ENCODE results near the gene HOXA11.

Gene HOXA11

DNA sequence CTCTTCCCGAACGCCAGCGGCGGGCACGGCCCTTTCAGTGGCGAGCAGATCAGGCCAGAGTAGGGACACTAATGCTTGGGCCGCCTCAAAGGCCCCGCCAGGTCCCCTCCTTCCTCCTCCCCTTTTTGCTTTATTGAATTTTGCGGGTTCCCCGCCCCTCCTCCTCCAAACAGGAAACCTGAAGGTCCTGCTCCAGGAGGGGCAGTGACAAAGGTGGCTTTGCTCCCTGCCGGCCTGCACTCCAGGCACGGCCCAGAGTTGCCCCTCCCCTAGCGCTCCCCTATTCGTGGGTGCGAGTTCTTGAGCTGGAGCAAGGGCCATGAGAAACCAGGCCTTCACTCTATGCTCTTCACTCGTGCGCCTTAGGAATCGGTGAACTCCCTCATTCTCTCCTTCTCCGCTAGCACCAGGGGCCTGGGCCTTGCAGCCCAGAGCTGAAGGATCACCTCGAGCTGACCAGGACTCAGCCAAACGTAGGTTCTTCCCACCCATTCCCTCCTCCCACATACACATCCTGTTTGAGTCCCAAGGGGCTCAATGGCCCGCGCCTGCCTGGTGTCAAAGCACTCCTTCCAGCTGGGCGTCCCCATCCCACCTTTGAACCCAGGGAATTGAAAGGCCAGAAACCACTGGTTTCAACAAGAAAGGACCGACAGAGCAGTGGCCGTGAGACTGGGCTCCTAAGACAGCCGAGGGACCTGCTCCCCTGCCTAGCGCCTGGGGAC is 36.8 kb downstream of the HOXA11 start:
- peak overlapping the region; percentile 77 for H3K4me3 ChIP-seq (ENCODE audit: low read length)
- TF ChIP-seq EZH2phosphoT487 (IDR thresholded peaks at IDR 0.05; ENCODE audit: borderline replicate concordance, low read length), result 0 out of 2 replicates have a peak, but pooled peaks have one; percentile 46
- TF ChIP-seq, protein P1, sequence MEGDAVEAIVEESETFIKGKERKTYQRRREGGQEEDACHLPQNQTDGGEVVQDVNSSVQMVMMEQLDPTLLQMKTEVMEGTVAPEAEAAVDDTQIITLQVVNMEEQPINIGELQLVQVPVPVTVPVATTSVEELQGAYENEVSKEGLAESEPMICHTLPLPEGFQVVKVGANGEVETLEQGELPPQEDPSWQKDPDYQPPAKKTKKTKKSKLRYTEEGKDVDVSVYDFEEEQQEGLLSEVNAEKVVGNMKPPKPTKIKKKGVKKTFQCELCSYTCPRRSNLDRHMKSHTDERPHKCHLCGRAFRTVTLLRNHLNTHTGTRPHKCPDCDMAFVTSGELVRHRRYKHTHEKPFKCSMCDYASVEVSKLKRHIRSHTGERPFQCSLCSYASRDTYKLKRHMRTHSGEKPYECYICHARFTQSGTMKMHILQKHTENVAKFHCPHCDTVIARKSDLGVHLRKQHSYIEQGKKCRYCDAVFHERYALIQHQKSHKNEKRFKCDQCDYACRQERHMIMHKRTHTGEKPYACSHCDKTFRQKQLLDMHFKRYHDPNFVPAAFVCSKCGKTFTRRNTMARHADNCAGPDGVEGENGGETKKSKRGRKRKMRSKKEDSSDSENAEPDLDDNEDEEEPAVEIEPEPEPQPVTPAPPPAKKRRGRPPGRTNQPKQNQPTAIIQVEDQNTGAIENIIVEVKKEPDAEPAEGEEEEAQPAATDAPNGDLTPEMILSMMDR (IDR thresholded peaks at IDR 0.05; ENCODE audit: low read depth, low read length, poor library complexity, severe bottlenecking), result no peak
- H3K79me2 ChIP-seq (ENCODE audit: control insufficient read depth, low read length), result no peaks in the 10 kb centered on the region
- peaks cover 52% of the 10 kb centered on the region for H3K4me1 ChIP-seq (ENCODE audit: control insufficient read depth, low read length)
- peaks cover 54% of the 10 kb centered on the region for H3K27me3 ChIP-seq (ENCODE audit: control insufficient read depth, low read length)
- no peaks in the 10 kb centered on the region for H3F3A ChIP-seq (ENCODE audit: control insufficient read depth, insufficient read depth)
- H4K20me1 ChIP-seq (ENCODE audit: control insufficient read depth, insufficient read depth, low read depth, low read length), result no peaks in the 10 kb centered on the region
- H3K9me3 ChIP-seq (ENCODE audit: control insufficient read depth, insufficient read depth, low read length), result no peaks in the 10 kb centered on the region
- no peaks in the 10 kb centered on the region for H3K36me3 ChIP-seq (ENCODE audit: control insufficient read depth, low read length)
- no peak overlapping the region for H3K27ac ChIP-seq (ENCODE audit: low read depth, low read length)
- peak overlapping the region; percentile 94 for H3K4me2 ChIP-seq (ENCODE audit: low read length)
- no peaks in the 10 kb centered on the region for H3K9me2 ChIP-seq (replicated peaks; ENCODE audit: control insufficient read depth, low read length)

DNA sequence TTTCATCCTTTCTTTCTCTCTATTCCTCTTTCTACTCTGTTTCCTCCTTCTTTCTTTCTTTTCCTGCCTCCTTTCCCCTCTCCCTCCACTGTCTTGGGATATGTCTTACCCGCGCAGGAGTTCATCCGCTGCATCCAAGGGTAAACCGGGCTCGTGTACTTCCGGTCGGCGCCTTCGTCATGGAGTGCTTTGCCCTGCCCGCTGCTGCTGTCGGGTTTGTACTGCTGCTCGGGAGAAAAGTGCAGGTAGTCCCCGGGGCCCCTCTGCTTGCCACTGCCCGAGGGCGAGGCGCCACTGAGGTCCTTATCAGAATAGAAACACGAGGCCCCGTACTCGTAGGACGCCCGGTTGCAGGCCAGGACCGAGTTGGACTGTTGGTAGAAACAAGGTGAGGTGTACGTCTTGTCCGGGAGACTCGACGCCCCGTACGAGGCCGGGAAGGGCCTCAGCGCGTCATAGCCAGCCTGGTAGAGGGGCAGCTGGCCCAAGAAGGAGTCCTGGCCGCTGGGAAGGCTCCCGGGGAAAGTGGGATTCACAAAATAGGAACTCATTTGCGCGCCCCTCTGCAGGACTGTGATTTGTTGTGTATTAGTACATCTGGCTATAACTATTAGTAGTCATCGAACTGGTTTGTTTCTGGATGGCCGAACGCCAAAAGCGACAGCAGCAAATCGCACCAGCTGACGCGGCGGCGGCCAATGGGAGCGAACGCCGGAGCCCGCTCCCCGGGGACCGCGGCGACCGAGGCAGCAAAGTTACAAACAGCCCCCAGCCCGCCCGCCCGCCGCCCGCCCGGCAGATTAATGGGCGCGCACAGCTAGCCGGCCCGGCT is 37.6 kb downstream of the HOXA11 start, which contains the start of gene HOXA6:
HOXA6 (minus strand) TSS at position 576 of the 832 bp plus-strand sequence; CDS start at position 551, 25 bp downstream.
- H3K4me2 ChIP-seq (ENCODE audit: low read length), result peak within 1 kb of the TSS; percentile 94
- H3K27me3 ChIP-seq (ENCODE audit: control insufficient read depth, low read length), result peaks cover 50% of the 10 kb centered on the region
- H3K27ac ChIP-seq (ENCODE audit: low read depth, low read length), result no peak within 1 kb of the TSS
- no peaks in the 10 kb centered on the region for H3K36me3 ChIP-seq (ENCODE audit: control insufficient read depth, low read length)
- no peaks in the 10 kb centered on the region for H4K20me1 ChIP-seq (ENCODE audit: control insufficient read depth, insufficient read depth, low read depth, low read length)
- TF ChIP-seq, protein P1 (IDR thresholded peaks at IDR 0.05; ENCODE audit: low read depth, low read length, poor library complexity, severe bottlenecking), result no peak
- 0 out of 2 replicates have a peak, but pooled peaks have one; percentile 46 for TF ChIP-seq EZH2phosphoT487 (IDR thresholded peaks at IDR 0.05; ENCODE audit: borderline replicate concordance, low read length)
- H3K9me2 ChIP-seq (replicated peaks; ENCODE audit: control insufficient read depth, low read length), result no peaks in the 10 kb centered on the region
- H3K79me2 ChIP-seq (ENCODE audit: control insufficient read depth, low read length), result no peaks in the 10 kb centered on the region
- H3K4me3 ChIP-seq (ENCODE audit: low read length), result peak within 1 kb of the TSS; percentile 77
- no peaks in the 10 kb centered on the region for H3F3A ChIP-seq (ENCODE audit: control insufficient read depth, insufficient read depth)
- peaks cover 51% of the 10 kb centered on the region for H3K4me1 ChIP-seq (ENCODE audit: control insufficient read depth, low read length)
- H3K9me3 ChIP-seq (ENCODE audit: control insufficient read depth, insufficient read depth, low read length), result no peaks in the 10 kb centered on the region

GRCh38 chr7:27146491-27147198 is 38.4 kb downstream of the HOXA11 start:
- no peak overlapping the region for H3K4me3 ChIP-seq (ENCODE audit: low read length)
- no peak overlapping the region for H3K4me2 ChIP-seq (ENCODE audit: low read length)
- H4K20me1 ChIP-seq (ENCODE audit: control insufficient read depth, insufficient read depth, low read depth, low read length), result no peaks in the 10 kb centered on the region
- H3K27me3 ChIP-seq (ENCODE audit: control insufficient read depth, low read length), result peaks cover 45% of the 10 kb centered on the region
- H3K36me3 ChIP-seq (ENCODE audit: control insufficient read depth, low read length), result no peaks in the 10 kb centered on the region
- H3K79me2 ChIP-seq (ENCODE audit: control insufficient read depth, low read length), result no peaks in the 10 kb centered on the region
- TF ChIP-seq EZH2phosphoT487 (IDR thresholded peaks at IDR 0.05; ENCODE audit: borderline replicate concordance, low read length), result no peak
- TF ChIP-seq, protein P1 (IDR thresholded peaks at IDR 0.05; ENCODE audit: low read depth, low read length, poor library complexity, severe bottlenecking), result no peak
- no peaks in the 10 kb centered on the region for H3K9me3 ChIP-seq (ENCODE audit: control insufficient read depth, insufficient read depth, low read length)
- H3K27ac ChIP-seq (ENCODE audit: low read depth, low read length), result no peak overlapping the region
- no peaks in the 10 kb centered on the region for H3F3A ChIP-seq (ENCODE audit: control insufficient read depth, insufficient read depth)
- H3K4me1 ChIP-seq (ENCODE audit: control insufficient read depth, low read length), result peaks cover 43% of the 10 kb centered on the region
- no peaks in the 10 kb centered on the region for H3K9me2 ChIP-seq (replicated peaks; ENCODE audit: control insufficient read depth, low read length)

All from DOHH2 (cell line).